NCI-H2081 (cell line): ENCODE data around the gene BEX3.

Experiments used
- DNase-seq, 2 experiments: peaks; one replicate each; lab custom pipeline; 2025; lab: John Stamatoyannopoulos, UW

The BEX3 gene

GRCh38 chrX:103423955-103424638 is 47.8 kb downstream of the BEX3 start:
- DNase-seq, result no peak
